ENCODE measurements around the gene RPN1.
"Not testable (repeated sequence)": the region's sequence is repeated elsewhere in the genome, so short reads cannot be mapped to it uniquely, and the experiment has no call there.

RPN1 gene

GRCh38 chr3:128609294-128609693 lies 41.3 kb downstream of the RPN1 start:
- DNase-seq (ENCODE audit: low read depth), result no peak

- DNase-seq (ENCODE audit: low read depth), result no peak
Observed at GRCh38 chr3:128607710-128608048, 42.9 kb downstream of the RPN1 start.

DNA sequence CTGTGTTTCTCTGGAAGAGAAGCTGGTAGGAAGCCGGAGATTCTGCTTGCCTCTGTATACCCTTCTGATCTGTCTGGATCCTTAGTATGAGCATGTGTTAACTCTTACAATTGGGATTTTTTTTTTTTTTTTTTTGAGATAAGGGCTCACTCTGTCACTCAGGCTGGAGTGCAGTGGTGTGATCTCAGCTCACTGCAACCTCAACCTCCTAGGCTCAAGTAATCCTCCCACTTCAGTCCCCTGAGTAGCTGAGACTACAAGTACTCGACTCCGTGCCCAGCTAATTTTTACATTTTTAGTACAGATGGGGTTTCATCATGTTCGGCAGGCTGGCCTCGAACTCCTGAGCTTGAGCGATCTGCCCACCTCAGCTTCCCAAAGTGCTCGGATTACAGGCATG lies 44.5 kb downstream of the RPN1 start:
- no peak for DNase-seq (ENCODE audit: low read depth)

- DNase-seq (ENCODE audit: low read depth), result no peak
Observed at GRCh38 chr3:128605091-128606046, 45.2 kb downstream of the RPN1 start.

DNA sequence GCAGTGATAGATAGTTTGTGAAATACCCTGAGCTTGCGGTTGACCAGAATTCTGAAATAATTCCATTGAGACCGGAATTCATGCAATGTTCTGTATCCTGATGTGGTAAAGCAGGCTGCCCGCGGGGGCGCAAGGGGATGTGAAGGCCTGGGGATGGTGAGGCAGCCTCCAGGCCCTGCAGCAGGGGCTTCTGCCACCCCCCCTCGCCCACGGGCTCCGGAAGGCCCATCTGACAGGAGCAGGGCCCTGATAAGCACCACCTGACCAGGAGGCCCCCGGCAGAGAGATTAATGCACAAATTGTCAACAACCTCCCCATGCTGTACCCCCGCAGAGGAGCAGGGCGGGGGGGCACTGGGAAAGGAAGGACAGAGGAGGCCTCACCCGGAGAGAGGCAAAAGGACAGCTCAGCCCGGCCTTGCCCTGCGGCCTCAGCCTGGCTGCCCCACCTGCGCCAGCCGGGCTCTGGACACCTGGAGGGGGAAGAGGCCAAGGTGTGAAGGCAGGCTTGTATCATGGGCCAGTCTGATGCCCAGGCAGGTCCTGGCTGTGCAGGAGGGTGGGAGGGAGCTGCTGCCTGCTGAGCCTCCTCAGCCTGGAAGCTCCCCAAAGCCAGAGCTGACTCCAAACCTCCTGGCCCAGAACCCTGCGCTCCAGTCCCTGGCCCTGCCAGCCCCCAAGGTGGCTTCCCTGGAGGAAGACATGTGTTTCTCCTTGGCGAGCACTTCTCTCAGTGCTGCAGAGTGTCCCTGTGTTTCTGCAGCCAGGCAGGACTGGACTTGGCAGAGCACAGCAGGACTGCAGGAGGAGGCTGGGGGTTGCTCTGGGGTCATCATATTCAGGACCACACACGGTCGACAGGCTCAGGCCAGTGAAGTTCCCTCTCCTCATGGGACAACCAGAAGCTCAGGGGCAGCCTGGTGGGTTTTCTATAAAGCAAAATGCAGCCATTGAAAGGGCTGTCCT lies 46.5 kb downstream of the RPN1 start:
- DNase-seq (ENCODE audit: low read depth), result no peak

GRCh38 chr3:128603313-128603712 lies 47.3 kb downstream of the RPN1 start:
- no peak for DNase-seq (ENCODE audit: low read depth)

GRCh38 chr3:128598884-128599664 lies 51.5 kb downstream of the RPN1 start:
- no peak for DNase-seq (ENCODE audit: low read depth)

- DNase-seq (ENCODE audit: low read depth), result no peak
Observed at GRCh38 chr3:128597900-128598299, 52.7 kb downstream of the RPN1 start.

- DNase-seq (ENCODE audit: low read depth), result no peak
Observed at GRCh38 chr3:128592864-128593263, 57.8 kb downstream of the RPN1 start.

DNA sequence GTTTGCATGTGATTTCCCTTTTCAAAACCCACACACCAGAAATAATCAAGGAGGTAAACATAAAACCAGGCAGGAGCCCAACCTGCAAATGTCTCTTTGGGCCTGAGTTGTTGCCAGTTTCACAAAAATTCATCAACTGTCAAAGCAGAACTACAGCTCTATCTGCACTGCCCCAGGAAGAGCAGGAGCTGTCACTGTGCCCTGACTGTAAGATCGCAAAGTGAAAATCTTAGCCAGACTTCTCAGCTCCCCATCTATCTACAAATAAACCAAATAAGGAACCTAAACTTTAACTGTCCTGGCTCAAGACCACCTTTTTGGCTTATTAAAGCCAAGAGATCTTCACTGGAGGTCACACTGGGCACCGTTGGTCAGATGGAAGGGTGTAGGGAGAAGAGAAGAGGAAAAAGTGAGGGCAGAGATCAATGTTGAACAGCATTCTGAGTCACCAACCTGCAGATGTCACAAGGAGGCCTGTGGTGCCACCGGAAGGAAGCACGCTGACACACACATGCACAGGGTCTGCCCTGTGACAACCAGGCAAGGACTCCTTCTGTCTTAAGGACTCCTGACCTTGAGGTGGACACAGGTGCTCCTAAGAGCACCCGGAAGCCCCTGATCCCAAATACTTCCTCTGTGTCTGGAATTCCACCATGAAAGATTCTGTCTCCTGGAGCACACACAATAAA lies 58.7 kb downstream of the RPN1 start:
- DNase-seq (ENCODE audit: low read depth), result no peak

- no peak for DNase-seq (ENCODE audit: low read depth)
Observed at GRCh38 chr3:128590948-128591347, 59.7 kb downstream of the RPN1 start.

- not testable (repeated sequence) for DNase-seq (ENCODE audit: low read depth)
Observed at GRCh38 chr3:128589985-128590384, 60.6 kb downstream of the RPN1 start.

DNA sequence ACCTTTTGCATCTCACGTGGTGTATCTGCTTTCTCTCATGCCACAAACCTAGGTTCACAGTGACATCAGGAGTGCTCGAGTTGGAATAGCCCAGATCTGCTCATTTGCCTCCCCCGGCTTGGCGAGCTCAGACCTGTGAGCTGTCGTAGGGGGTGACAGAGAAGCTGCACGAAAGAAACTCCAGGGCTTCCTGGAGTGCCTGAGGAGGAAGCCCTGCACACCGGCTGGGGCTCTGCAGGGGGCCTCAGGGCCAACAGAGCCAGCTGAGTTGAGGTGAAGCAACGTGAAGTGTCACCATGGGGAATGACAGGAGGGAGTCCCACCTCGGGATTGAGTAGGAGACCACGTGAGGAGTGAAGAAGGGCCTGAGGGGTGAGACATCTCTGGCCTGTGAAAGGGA lies 62.5 kb downstream of the RPN1 start:
- DNase-seq (ENCODE audit: low read depth), result no peak

GRCh38 chr3:128587391-128587790 lies 63.2 kb downstream of the RPN1 start:
- DNase-seq (ENCODE audit: low read depth), result no peak

DNA sequence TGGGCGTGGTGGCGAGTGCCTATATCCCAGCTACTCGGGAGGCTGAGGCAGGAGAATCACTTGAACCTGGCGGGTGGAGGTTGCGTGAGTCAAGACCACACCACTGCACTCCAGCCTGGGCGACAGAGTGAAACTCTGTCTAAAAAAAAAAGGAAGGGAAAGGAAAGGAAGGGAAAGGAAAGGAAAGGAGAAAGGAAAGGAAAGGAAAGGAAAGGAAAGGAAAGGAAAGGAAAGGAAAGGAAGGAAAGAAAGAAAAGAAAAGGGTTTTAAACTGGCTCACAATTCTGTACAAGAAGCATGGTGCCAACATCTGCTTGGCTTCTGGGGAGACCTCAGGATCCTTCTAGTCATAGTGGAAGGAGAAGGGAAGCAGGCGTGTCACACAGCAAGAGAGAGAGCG lies 63.7 kb downstream of the RPN1 start:
- not testable (repeated sequence) for DNase-seq (ENCODE audit: low read depth)

DNA sequence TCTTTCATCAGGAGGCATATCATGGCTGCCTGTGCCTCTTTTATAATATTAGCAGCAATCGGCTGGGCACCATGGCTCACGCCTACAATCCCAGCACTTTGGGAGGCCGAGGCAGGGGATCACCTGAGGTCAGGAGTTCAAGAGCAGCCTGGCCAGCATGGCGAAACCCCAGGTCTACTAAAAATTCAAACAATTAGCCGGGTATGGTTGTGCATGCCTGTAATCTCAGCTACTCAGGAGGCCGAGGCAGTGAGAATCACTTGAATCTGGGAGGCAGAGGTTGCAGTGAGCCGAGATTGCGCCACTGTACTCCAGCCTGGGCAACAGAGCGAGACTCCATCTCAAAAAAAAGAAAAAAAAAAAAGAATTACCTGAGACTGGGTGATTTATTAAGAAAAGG lies 64.2 kb downstream of the RPN1 start:
- DNase-seq (ENCODE audit: low read depth), result not testable (repeated sequence)

DNA sequence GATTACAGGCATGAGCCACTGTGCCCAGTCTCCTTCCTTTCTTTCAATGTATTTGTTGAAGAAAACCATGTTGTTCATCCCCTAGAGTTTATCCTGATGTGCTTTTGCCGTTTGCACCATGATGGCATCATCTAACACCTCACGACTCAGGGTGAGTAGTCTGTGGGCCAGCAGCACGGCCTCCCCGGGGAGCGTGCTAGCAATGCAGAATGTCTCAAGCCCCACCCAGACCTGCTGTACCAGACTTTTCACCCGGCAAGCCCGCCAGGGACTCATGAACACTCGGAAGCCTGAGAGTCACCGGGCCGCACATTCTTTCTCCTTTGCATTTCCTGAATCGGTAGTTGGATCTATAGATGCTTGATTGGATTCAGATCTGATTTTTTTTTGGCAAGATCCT lies 64.6 kb downstream of the RPN1 start:
- DNase-seq (ENCODE audit: low read depth), result no peak

DNA sequence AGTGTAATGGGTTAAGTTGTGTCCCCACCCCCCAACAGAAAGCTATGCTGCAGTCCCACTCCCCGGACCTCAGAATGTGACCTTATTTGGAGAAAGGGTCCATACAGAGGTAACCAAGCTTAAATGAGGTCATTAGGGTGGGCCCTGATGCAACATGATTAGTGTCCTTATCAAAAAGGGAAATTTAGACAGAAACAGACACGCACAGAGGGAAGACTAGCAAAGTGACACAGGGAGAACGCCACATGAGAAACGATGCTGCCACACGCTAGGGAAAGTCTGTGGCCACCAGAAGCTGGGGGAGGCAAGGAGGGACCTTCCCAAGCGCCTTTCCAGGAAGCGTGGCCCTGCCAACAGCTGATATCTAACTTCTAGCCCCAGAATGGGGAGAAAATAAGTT lies 65.4 kb downstream of the RPN1 start:
- no peak for DNase-seq (ENCODE audit: low read depth)

GRCh38 chr3:128584412-128585020 lies 66.1 kb downstream of the RPN1 start:
- DNase-seq (ENCODE audit: low read depth), result no peak

DNA sequence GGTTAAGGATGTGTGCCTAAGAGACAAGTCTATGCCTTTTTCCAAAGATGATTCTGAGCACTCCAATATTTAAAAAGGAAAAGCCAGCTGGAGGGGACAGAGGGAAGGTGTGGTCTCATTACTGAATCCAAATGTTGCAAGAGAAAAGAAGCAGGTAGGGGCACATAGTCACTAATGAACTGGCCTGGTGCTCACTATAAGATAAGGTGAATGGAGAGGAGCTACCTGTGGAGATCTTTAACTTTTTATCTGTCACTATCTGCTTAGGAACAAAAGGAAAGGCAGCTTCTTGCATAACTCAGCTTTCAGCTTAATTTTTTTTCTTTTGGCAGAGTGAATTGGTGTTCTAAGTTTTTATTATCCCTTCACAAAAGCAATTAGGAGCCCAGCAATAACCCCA lies 69.1 kb downstream of the RPN1 start:
- no peak for DNase-seq (ENCODE audit: low read depth)

DNA sequence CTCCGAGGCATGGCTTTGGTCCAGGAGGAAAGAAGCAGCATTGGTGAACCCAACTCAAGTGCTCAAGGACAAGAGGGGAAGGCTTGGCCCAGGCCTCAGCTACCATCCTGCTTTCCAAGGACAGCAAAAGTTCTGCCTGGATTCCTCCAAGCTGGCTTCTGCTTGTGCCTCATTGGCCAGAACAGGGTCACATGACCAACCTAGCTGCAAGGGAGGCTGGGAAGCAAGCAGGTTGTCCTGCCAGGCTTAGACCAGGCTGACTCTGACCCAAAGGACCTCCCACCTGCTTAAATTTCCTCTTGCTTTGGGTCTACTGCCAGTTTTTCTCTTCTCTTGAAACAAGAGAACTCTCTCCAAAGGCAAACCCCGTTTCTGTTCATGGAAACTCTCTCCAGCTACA lies 70.7 kb downstream of the RPN1 start:
- no peak for DNase-seq (ENCODE audit: low read depth)
